K562 (cell line): ENCODE data around the gene GLIS2.

ENCODE experiments used
- ESRRA ChIP-seq: fragments of 450-650 bp; IDR thresholded peaks from 2 replicates; pipeline ENCODE4 v1.6.1; 2014; ENCODE audit warnings: low read depth, mild to moderate bottlenecking, moderate library complexity, borderline replicate concordance
- EWSR1 ChIP-seq: fragments of 450-650 bp; IDR thresholded peaks from 2 replicates; pipeline ENCODE4 v1.6.1; 2018; ENCODE audit warnings: borderline replicate concordance, mild to moderate bottlenecking, low read depth, moderate library complexity; ENCODE audit not compliant: partially characterized antibody
- FOXK2 ChIP-seq, 2 experiments: fragments of 450-650 bp; IDR thresholded peaks in 1 of 2; conservative IDR thresholded peaks in 1 of 2; 2 replicates each; pipeline ENCODE4 v1.6.1; 2016; ENCODE audit warnings: low read depth in 2 of 2, mild to moderate bottlenecking in 1 of 2
- HIVEP1 ChIP-seq: fragments of 250-450 bp; sonication (Bioruptor Pico); IDR thresholded peaks from 2 replicates; pipeline ENCODE4 v1.4.0; 2020; ENCODE audit warnings: mild to moderate bottlenecking
- SNRNP70 ChIP-seq: fragments of 200-400 bp; formaldehyde crosslinking; optimal IDR thresholded peaks from 2 replicates; pipeline ENCODE3; 2017; ENCODE audit warnings: low read depth, low read length
- SRF ChIP-seq, 2 experiments: fragments of 250-450, 450-650 bp in 1 of 2; sonication (Bioruptor Pico) in 1 of 2; sonication (generic) in 1 of 2; formaldehyde crosslinking; IDR thresholded peaks; 2 replicates each; pipeline versions ENCODE4 v1.5.0 to v1.5.1; 2020 to 2022; ENCODE audit warnings: mild to moderate bottlenecking in 1 of 2, missing genetic modification reagents in 1 of 2
- ZNF134 ChIP-seq: fragments of 250-450 bp; sonication (Bioruptor Pico); conservative IDR thresholded peaks from 2 replicates; pipeline ENCODE4 v1.4.0; 2020
- TF ChIP-seq, protein P1 (sequence below), 3 experiments: IDR thresholded peaks in 2 of 3; conservative IDR thresholded peaks in 1 of 3; 2 replicates each; pipeline ENCODE4 v1.5.1; 2011 to 2012; ENCODE audit warnings: low read length in 3 of 3, mild to moderate bottlenecking in 3 of 3, control low read depth in 2 of 3, improper control_type of control experiment in 1 of 3, inconsistent platforms in 1 of 3, low read depth in 1 of 3, mixed read lengths in 1 of 3, moderate library complexity in 1 of 3; ENCODE audit not compliant: insufficient read depth in 2 of 3
- TF ChIP-seq, protein P2 (sequence below): sonication (generic); formaldehyde crosslinking; IDR thresholded peaks from 2 replicates; pipeline ENCODE4 v1.8.1; 2023; ENCODE audit warnings: mild to moderate bottlenecking, missing genetic modification reagents, moderate library complexity

DNA sequence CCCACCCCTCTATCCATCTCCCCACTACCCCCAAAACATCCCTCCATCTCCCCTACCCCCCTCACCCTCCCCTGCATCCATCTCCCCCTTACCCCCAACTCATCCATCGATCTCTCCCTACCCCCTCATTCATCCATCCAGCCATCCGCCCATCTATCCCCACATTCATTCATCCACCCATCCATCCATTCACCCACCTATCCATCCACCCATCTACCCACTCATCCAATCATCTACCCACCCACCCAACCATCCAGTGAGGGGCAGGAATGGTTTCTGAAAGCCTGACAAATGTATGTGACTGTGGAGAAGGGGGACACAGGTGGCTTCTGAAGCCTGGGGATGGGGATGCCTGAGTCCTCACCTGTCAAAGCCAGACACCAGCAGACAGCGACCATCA lies 44.0 kb downstream of the GLIS2 start:
- TF ChIP-seq ESRRA (no peak), ZNF134 (CRISPR knock-in tag) (no peak), EWSR1 (no peak), HIVEP1 (CRISPR knock-in tag) (no peak), FOXK2 (conservative IDR thresholded peaks at IDR 0.05 in 1 of 2, IDR thresholded peaks at IDR 0.05 in 1 of 2; ENCODE audit: low read depth in 2 of 2) (no peak), SRF (CRISPR knock-in tag; IDR thresholded peaks at IDR 0.05) (no peak), SNRNP70 (no peak)
- TF ChIP-seq, protein P1, sequence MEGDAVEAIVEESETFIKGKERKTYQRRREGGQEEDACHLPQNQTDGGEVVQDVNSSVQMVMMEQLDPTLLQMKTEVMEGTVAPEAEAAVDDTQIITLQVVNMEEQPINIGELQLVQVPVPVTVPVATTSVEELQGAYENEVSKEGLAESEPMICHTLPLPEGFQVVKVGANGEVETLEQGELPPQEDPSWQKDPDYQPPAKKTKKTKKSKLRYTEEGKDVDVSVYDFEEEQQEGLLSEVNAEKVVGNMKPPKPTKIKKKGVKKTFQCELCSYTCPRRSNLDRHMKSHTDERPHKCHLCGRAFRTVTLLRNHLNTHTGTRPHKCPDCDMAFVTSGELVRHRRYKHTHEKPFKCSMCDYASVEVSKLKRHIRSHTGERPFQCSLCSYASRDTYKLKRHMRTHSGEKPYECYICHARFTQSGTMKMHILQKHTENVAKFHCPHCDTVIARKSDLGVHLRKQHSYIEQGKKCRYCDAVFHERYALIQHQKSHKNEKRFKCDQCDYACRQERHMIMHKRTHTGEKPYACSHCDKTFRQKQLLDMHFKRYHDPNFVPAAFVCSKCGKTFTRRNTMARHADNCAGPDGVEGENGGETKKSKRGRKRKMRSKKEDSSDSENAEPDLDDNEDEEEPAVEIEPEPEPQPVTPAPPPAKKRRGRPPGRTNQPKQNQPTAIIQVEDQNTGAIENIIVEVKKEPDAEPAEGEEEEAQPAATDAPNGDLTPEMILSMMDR (IDR thresholded peaks at IDR 0.05 in 2 of 3, conservative IDR thresholded peaks at IDR 0.05 in 1 of 3; ENCODE audit: insufficient read depth in 2 of 3, low read depth in 1 of 3, low read length in 3 of 3) = no peak
- TF ChIP-seq, protein P2, sequence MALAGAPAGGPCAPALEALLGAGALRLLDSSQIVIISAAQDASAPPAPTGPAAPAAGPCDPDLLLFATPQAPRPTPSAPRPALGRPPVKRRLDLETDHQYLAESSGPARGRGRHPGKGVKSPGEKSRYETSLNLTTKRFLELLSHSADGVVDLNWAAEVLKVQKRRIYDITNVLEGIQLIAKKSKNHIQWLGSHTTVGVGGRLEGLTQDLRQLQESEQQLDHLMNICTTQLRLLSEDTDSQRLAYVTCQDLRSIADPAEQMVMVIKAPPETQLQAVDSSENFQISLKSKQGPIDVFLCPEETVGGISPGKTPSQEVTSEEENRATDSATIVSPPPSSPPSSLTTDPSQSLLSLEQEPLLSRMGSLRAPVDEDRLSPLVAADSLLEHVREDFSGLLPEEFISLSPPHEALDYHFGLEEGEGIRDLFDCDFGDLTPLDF (CRISPR knock-in tag) = no peak
